NCI-H2029 treated with DMSO at 0.1 percent for 48 hours (cell line): Measurements from ENCODE around the gene KIF20B.
"Not testable (repeated sequence)": the region's sequence is repeated elsewhere in the genome, so short reads cannot be mapped to it uniquely, and the experiment has no call there.

Source experiments
- DNase-seq: peaks from one replicate; lab custom pipeline; 2025; lab: John Stamatoyannopoulos, UW

The KIF20B gene

GRCh38 chr10:89692416-89692815, 9.0 kb upstream of the KIF20B start:
- no peak for DNase-seq

GRCh38 chr10:89693176-89693575, 8.2 kb upstream of the KIF20B start:
- no peak for DNase-seq

GRCh38 chr10:89695307-89695706, 6.1 kb upstream of the KIF20B start:
- DNase-seq: no peak

- no peak for DNase-seq
Measured at GRCh38 chr10:89697946-89698345, 3.4 kb upstream of the KIF20B start.

- no peak for DNase-seq
Measured at GRCh38 chr10:89699581-89700064, 1.8 kb upstream of the KIF20B start.

GRCh38 chr10:89700923-89701241, 508 bp upstream of the KIF20B start:
- DNase-seq: no peak

- no peak for DNase-seq
Measured at GRCh38 chr10:89702121-89702480, 711 bp downstream of the KIF20B start.

- DNase-seq: no peak
Measured at GRCh38 chr10:89705466-89705865, 4.1 kb downstream of the KIF20B start.

GRCh38 chr10:89706011-89706410, 4.6 kb downstream of the KIF20B start:
- no peak for DNase-seq

- DNase-seq: no peak
Measured at GRCh38 chr10:89707372-89707771, 6.0 kb downstream of the KIF20B start.

- DNase-seq: no peak
Measured at GRCh38 chr10:89710753-89711152, 9.4 kb downstream of the KIF20B start.

GRCh38 chr10:89734616-89735015, 33.2 kb downstream of the KIF20B start:
- no peak for DNase-seq

- no peak for DNase-seq
Measured at GRCh38 chr10:89738551-89739209, 37.3 kb downstream of the KIF20B start.

- DNase-seq: no peak
Measured at GRCh38 chr10:89741126-89741762, 39.9 kb downstream of the KIF20B start.

GRCh38 chr10:89744026-89744425, 42.6 kb downstream of the KIF20B start:
- DNase-seq: no peak

GRCh38 chr10:89745903-89746302, 44.5 kb downstream of the KIF20B start:
- no peak for DNase-seq

- no peak for DNase-seq
Measured at GRCh38 chr10:89750441-89750840, 49.1 kb downstream of the KIF20B start.

GRCh38 chr10:89755374-89755773, 54.0 kb downstream of the KIF20B start:
- DNase-seq: no peak

GRCh38 chr10:89759531-89759930, 58.1 kb downstream of the KIF20B start:
- no peak for DNase-seq

- not testable (repeated sequence) for DNase-seq
Measured at GRCh38 chr10:89763671-89764070, 62.3 kb downstream of the KIF20B start.

- DNase-seq: no peak
Measured at GRCh38 chr10:89771684-89772083, 70.3 kb downstream of the KIF20B start.

GRCh38 chr10:89773081-89773480, 71.7 kb downstream of the KIF20B start:
- no peak for DNase-seq

- DNase-seq: no peak
Measured at GRCh38 chr10:89776665-89777064, 75.3 kb downstream of the KIF20B start.

- no peak for DNase-seq
Measured at GRCh38 chr10:89782470-89782869, 81.1 kb downstream of the KIF20B start.
